HS-27A (cell line): ENCODE data around the gene GPR183.

Source experiments
- DNase-seq: peaks from one replicate; pipeline ENCODE4 v3.0.0-alpha.2; 2012; ENCODE audit warnings: low read depth, missing footprints

GPR183 gene

GRCh38 chr13:99307247-99307646 is at the start of gene GPR183:
Gene GPR183 (minus strand): TSS chr13:99307399. CDS start chr13:99296145, 11,254 bp downstream.
- DNase-seq = no peak

- no peak for DNase-seq
These were observed 49.3 kb upstream of the GPR183 start for GRCh38 chr13:99356262-99357091.

DNA sequence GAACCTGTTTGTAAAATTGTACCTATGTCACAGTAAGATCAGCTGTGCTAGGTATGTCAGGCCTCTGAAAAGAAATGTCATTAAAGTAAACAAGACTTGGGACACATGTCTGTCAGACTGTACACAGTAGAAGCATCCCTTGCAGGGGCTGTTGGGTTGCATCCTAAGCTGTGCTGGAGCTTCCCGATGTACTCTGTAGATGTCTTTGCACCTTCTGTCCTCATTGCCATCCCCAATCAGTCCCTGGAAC is 48.7 kb upstream of the GPR183 start:
- no peak for DNase-seq

GRCh38 chr13:99355267-99356011 is 48.2 kb upstream of the GPR183 start:
- no peak for DNase-seq

GRCh38 chr13:99354371-99354951 is 47.3 kb upstream of the GPR183 start:
- DNase-seq = no peak

DNA sequence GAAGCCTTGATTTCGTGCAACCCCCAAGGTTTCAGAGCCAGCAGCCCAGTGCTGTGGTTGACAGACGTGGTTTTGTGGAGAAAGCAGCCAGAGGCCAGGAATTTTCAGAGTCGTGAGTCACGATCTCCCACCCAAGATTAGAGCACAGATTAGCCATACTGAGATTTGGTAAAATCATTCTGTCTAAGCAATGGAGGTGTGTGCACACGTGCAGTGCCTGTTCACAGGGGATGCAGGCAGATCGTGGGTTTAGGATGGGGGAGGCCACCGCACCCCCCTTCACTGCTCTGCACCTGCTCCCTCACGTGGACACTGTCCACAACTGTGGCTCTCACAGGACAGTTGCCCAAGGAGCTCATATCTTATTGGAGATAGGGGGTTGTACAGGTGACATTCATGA is 46.6 kb upstream of the GPR183 start:
- DNase-seq = no peak

DNA sequence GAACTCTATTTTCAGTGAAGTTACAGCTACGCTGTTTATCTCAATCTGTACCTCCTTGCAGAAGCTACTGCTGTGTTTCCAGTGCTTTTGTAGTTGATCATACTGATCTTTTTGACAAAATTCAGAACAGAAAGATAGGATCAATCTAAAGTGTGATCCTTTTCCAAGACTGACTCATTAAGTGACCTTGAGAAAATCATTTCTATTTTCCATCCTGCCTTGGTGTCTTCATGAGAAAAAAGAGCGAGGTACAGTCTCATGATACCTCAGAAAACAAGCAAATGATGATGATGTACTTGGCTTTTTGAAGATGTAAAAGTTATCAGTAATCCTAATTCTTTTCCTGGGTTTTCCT is 46.0 kb upstream of the GPR183 start:
- no peak for DNase-seq

GRCh38 chr13:99352351-99353245 is 45.4 kb upstream of the GPR183 start:
- no peak for DNase-seq

DNA sequence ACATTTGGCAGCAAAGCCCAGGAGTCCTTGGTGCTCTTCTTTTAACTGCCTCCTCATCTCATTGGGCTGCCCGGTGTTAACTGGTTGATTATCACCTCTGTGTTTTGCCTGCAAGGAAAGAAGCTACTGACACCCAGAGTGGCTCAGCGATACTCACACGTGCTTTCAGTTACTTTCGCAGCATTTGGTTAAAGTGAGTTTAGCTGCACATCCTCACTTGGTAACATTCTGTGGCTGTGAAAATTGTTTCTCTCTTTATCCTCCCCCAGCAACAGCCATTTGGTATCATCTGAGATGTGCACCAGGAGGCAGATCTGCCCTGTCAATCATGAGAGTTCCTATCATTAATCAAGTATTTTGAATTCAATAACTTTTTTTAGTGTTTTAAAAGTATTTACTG is 44.6 kb upstream of the GPR183 start:
- DNase-seq = no peak

DNA sequence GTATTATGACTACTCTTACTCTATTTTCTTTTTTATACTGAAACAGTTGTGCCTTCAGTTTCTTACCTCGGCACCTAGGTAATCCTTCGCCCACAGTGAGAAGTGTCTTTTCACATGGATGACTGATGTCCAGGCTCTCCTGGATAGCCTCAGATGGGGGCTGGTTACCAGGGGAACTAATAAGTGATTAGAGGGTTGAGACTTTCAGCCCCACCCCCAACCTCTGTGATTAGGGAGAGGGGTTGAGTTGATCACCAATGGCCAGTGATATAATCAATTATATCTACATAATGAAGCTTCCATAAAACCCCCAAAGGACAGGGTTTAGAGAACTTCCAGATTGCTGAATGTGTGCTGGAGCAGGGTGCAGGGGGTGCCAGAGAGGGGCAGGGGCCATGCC is 43.0 kb upstream of the GPR183 start:
- DNase-seq = no peak

- DNase-seq = no peak
These were observed 40.8 kb upstream of the GPR183 start for GRCh38 chr13:99347911-99348451.

DNA sequence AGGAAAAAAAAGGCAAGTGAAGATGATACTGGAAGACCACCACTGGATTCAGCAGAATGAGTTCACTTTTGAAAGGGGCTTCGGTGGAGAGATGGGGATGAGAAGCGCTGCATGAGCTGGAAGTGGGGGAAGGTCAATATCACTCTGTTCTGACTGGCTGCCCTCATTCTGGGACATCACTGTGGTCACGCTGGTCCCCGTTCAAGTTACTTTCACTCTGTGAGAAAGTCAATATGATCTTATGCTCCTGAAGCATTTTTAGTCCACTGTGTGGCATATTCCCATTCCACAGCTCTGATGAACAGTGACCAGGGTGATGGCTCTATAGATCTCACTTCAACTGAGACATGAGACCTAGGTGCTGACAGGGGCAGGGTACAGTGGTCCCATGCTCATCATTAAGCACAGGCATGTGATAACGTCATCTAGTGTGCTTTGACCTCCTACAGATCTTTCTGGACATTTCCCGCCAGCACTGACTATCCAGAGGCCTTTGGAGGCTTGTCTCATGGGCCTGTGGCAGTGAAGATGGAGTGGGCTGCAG is 40.2 kb upstream of the GPR183 start:
- DNase-seq = no peak

DNA sequence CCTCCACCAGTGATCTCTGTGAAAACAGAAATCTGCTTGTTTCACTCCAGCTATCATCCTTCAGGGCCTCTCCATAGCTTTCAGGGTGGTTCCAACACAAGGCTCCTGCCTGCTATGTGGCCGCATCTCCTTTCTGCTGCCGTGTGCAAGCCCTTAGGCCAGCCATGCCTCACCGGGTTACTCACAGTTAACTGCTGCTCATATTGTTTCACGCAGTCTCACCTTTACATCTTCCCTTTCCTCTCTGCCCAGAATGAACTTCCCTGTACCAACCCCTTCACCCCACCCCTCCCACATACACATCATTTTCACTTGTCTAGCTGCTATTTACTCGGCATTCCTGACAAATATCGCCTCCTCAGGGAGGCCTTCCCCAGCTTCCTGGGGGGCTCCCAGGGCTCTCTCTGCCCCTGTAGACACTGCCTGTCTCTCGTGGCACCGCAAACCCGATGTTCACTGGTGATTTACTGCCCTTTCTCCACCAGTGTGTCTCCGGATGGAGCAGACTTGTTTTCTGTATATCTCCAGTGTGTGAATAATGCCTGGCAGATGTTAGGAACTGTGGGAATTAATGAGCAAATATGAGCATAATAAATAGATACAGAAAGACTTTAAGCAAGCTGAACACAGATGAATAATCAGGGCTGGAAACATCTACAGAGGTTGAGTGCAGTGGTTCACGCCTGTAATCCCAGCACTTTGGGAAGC is 39.3 kb upstream of the GPR183 start:
- DNase-seq = no peak

DNA sequence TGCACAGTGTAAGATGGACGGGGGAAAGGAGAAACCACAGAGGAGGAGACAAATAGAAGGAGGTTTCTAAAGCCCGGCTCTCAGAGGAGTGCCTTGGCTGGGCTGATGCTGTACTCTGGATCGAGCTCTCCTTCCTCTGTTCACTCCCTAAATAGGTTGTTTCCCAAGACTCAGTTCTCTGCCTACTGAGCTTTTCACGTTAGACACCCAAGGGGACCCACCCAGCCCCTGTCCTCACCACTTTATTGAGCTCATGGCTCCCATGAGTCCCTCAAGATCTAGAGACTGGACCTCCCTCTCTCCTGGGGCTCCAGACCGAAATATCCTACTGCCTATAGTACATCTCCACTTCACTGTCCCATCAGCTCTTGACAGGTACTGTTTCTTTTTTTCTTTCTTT is 38.1 kb upstream of the GPR183 start:
- no peak for DNase-seq

- no peak for DNase-seq
These were observed 37.5 kb upstream of the GPR183 start for GRCh38 chr13:99344610-99345208.

GRCh38 chr13:99342723-99343315 is 35.6 kb upstream of the GPR183 start:
- DNase-seq = no peak

DNA sequence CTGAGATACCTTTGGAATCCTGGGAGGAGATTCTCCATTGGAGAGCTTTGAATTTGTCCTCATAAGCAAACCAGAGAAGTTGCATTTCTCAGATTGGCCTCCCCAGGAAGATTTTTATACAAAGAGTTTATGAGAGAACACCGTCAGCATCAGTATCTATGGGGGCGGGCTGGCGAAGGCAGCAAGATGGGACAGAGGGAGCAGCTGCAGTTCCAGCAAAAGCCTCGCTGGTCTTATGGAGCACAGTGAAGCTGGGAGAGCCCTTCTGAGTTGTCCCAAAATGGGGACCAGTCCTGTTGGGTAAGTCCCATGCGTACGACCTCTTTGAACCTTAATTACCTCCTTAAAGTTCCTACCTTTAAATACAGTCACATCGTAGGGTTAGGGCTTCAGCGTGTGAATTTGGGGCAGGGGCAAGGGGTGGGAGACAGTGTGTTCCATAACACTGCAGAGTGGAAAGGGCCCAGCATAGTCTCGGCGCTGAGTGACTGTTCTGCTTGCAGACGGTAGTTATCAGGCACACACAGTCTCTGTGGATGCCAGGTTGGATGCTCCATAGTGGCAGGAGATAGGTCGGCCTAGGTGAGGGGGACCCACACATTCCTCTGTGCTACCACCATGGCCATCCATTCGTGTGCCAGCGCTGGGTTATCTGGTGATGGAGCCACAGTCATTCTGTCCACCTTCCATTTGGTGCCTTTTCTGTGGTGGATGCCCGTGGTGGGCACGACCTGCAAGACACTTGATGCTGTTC is 34.9 kb upstream of the GPR183 start:
- DNase-seq = no peak

DNA sequence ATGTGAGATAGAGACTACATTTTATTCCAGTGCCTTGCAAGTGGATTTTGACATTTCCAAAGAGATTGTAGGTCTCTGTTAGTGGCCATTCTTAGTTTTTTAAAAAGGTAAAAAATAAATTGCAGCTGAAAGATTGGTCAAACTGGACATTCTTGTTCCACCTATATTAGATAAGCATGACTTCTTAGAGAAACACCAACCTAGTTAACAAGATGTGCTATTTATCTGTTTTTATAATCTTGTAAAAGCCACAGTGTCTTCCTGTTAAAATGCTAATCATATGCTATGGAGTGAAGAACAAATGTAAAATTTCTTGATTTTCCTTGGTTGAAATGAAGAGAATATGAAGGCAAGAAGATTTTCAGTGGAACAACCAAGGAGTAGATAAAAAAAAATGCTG is 33.4 kb upstream of the GPR183 start:
- no peak for DNase-seq

- DNase-seq = no peak
These were observed 32.7 kb upstream of the GPR183 start for GRCh38 chr13:99339736-99340397.
